Adipose tissue (tissue), 3 donors: ENCODE results near the gene APLF. TPM values are rescaled to one million over a fixed set of nuclear protein-coding genes. Genes with fewer than 3 reads are reported as not detected.
"Not testable (repeated sequence)": the region's sequence is repeated elsewhere in the genome, so short reads cannot be mapped to it uniquely, and the experiment has no call there.

Source experiments
- H3K27ac ChIP-seq: one replicate; pipeline ENCODE4 v1.5.1; 2013; ENCODE audit warnings: low read depth, low read length
- WGBS, 3 donors: extraction: QIAGEN DNeasy Blood & Tissue Kit; methylation state at CpG; one replicate each; pipeline ENCODE4 v1.1.7; 2013; 5-methylcytosine and 5-hydroxymethylcytosine counted together
- polyA plus RNA-seq, 3 donors: library from polyadenylated mRNA; stranded (reverse); fragments of 200-250 nt; gene quantifications; one replicate each; pipeline ENCODE4 v1.2.3, GENCODE V29; 2013
- donor health status: healthy with polysubstance abuse.
- donor health status: Bipolar disorder and iron deficiency.
- donor health status: healthy.

Gene APLF
- polyA plus RNA-seq, 3 donors, result 0.45 to 0.94 (median 0.67) TPM

- H3K27ac ChIP-seq, result no peak overlapping the region
- WGBS, 3 donors, result 29 to 51% (median 43%) methylated on average over 4 of the region's 4 CpGs
These were observed 31.1 kb upstream of the APLF start for GRCh38 chr2:68436270-68436669.

DNA sequence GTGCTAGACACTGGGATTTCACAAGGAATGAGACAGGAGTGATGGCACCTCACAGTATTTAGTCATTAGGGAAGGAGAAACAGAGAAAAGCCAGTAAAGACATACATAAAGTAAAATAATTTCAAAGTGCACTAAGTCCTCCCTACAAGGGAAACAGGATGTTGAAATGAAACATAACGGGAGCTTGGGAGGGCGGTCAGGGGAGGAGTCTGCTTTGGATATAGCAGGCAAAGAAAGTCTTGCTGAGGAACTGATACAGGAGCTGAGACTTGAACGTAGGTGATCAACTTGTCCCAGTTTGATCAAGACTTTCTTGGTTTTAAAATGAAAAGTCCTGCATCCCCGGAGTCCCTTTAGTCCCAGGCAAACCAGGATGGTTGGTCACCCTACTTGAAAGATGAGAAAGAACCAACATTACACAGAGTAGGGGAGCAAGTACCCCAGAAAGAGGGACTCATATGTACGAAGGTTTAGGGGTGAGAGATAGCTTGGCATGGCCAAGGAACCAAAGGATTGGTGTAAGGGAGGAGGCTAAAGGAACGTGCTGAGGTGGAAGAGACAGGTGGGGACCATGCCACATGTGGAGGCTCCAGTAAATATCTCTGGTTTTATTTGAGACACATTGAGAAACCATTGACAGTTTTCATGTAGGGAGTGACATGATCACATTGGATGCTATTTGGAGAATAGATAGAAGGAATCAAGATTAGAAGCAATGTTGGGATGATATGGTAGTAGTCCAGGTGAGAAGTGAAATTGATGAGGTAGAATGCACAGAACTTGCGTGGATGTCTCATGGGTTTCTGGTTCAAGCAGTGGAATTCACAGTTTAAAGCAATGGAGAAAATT lies 28.7 kb upstream of the APLF start:
- H3K27ac ChIP-seq, result no peak overlapping the region
- 56 to 88% (median 64%) methylated on average over 7 of the region's 7 CpGs for WGBS, 3 donors

DNA sequence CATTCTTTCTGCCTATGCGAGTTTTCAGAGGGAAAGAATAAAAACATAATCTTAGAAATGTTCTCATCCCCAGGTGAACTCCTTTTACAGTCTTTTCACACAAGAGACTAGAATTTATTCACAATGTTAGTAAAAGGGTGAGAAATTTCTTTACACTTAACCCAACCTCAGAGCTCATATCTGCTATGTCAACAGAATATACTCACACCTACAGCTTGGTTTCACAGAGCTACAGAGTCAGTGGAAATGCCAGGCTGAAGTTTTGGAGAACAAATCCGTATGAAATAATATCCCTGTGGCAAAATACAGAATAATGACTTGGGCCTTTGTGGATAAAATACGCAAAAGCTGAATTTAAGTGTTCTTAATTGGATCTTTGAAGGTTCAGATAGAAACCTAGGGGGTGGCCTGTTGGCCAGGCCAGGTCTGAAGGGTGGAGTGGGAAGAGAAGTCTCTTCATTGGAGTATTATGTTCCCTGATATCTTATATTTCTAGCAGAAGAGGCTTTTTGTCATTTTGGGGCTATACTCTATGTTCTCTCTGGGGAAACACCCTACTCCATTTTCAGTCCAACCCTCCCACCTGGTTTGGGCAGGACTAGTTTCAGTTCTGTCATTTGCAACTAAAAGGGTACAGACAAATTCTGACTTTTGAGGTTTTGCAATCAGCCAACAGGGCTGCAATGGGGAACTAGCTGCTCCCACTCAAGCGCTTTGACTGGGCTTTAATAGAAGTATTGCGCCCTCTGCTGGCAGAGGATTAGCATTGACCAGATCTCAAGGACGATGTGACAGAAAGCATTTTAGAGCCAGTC lies 26.0 kb upstream of the APLF start:
- WGBS, 3 donors, result 36 to 41% (median 38%) methylated on average over 6 of the region's 6 CpGs
- H3K27ac ChIP-seq, result no peak overlapping the region

GRCh38 chr2:68441994-68442322 lies 25.4 kb upstream of the APLF start:
- 70 to 89% (median 86%) methylated on average over 2 of the region's 2 CpGs for WGBS, 3 donors
- H3K27ac ChIP-seq, result no peak overlapping the region

- 68 to 100% (median 88%) methylated on average over 1 to 3 of the region's 3 CpGs for WGBS, 3 donors
- H3K27ac ChIP-seq, result not testable (repeated sequence)
These were observed 21.0 kb upstream of the APLF start for GRCh38 chr2:68446425-68446824.

GRCh38 chr2:68447118-68447517 lies 20.3 kb upstream of the APLF start:
- 84 to 94% (median 93%) methylated on average over 16 of the region's 16 CpGs for WGBS, 3 donors
- no peak overlapping the region for H3K27ac ChIP-seq

DNA sequence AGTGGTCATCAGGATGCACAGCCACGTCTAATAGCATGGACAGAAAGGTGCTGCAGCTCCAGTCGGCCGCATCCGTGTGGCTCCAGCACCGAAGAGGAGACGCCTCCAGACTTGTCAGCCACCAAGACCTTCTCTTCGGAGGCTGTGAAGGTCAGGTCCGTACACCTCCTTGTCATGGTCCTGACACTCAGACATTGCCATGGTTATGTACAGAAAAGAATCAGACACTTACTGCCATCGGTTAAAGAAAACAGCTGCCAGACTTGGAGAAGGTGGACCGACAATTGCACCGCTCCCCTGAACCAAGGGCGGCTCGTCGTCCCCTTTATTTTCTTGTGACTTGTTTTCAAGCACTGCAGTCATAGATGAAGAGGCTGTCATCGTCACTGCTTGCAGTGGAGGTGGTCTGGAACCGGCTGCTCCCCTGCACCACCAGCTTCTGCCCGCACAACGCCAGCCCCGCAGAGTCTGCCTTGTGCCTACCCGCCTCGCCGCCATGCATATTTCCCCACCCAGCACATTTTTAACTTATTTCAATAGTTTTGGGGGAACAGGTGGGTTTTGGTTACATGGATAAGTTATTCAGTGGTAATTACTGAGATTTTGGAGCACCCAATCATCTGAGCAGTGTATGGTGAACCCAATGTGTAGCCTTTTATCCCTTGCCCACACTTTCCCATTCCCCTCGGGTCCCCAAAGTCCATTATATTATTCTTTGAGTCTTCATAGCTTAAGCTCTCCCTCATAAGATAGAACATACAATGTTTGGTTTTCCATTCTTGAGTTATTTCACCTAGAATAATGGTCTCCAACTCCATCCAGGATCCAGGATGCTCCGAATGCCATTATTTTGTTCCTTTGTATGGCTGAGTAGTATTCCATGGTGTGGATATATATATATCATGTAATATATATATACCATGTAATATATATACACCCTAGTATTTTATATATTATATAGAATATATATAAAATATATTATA lies 18.4 kb upstream of the APLF start:
- 90 to 97% (median 95%) methylated on average over 24 of the region's 24 CpGs for WGBS, 3 donors
- no peak overlapping the region for H3K27ac ChIP-seq

DNA sequence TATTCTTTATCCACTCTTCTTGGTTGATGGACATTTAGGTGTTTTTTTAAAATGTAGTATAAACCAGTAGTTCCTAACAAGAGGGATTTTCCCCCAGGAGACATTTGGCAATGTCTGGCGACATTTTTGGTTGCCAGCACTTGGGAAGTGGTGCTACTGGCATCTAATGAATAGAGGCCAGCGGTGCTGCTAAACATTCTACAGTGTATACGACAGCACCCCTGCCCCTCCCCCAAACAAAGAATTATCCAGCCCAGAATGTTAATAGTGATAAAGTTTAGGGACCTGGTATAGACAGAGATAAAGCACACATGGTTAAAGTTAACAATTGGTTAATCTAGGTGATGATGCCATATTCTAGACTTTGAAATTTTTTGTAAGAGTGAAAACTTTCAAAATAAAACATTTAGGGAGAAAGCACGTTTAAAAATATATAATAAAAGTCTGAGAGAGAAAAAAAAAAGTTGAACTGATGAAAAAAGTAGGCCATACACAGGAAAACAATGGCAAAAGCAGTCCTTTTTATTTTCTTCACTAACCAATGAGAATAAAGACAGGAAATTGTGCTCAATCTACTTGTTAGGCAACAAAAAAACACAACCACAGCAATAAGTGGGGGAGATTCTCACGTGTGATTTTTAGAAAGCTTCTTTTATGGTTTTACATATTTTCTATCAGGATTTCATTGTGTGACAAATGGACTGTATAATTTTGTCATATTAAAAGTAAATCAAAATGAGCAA lies 15.1 kb upstream of the APLF start:
- no peak overlapping the region for H3K27ac ChIP-seq
- 60 to 72% (median 64%) methylated on average over 5 of the region's 5 CpGs for WGBS, 3 donors

DNA sequence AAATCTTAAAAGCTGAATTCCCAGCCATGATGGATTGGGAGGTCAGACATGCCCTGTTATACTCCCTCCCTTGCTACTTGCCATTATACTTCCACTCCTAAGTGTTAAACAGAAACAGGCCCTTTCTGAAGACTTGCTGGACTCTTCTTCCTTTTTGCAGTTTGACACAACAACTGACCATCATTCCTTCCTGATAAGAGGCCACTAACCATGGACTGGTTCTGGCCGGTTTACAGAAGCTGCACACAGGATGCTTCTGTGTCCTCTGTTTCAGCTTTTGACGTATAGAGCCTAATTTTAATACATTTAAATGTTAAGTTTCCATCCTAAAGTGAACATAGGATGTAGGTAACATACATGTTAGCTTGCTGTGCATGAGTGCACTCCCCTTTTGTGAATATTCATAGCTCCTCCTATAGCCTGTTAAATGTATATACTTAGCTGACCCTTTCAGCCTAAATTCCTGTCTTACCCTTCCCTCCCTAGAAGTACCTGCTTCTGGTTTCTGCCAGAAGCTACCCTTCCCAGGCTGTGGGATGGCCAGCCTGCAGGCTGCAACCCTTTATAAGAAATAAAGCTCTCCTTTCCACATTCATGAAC lies 13.5 kb upstream of the APLF start:
- 65 to 82% (median 75%) methylated on average over 2 of the region's 2 CpGs for WGBS, 3 donors

DNA sequence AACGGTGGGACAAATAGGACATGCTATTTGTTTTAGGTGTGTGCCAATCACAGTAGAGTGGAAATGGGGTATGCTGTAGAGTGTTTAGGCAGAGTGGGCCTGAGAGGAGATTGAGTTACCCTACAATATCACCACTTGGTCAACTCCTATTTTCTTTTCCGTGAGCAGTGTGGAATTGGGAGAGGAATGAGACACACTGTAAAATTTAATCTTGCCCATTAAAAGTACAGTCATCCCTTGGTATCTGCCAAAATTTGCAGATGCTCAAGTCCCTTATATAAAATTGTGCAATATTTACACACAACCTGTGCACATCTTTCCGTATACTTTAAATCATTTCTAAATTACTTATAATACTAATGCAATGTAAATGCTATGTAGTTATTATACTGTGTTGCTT lies 12.7 kb upstream of the APLF start:
- H3K27ac ChIP-seq, result no peak overlapping the region
- 84 to 90% (median 87%) methylated on average over 3 of the region's 3 CpGs for WGBS, 3 donors

More for the DNA sequence above, 13.5 kb upstream of the APLF start:
- no peak overlapping the region for H3K27ac ChIP-seq

DNA sequence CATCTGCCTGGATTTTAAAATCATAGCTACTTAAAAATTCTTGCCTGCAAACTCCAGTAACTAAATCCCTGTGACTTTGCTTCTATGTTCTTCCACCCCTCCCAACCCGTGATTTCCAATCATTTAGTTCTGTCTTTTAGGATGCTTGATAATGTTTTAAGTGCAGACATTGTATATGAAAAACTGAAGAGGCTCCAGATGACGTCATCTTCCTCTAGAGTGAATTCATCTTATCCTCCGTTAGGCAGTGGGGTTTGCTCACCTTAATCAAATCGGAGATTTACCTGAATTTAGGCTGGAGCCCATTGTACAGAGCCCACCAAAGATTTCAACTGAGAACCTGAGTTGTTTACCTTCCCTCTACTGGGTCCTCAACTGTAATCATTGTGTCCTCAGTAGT lies 11.2 kb upstream of the APLF start:
- 83 to 88% (median 83%) methylated on average over 4 of the region's 4 CpGs for WGBS, 3 donors
- peak overlapping the region; percentile 14 for H3K27ac ChIP-seq

DNA sequence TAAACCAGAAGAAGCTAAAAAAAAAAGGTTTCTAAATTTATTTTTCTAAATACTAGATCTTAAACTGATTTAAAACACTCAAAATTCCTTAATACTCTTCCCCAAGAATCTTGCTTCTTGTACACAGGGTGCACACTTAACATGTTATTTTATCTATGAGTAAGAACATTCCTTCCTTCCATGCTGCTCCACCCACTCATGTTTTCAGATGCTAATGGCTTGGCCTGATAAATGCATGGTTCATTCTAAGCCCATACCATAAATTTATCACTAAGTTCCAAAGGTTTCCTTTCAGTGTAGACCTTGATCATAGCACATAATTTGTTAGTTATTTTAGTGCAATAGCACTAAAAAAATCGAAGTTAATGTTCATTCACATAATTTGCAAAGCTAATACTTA lies 8.4 kb upstream of the APLF start:
- 35 to 64% (median 60%) methylated on average over 1 of the region's 1 CpG for WGBS, 3 donors
- H3K27ac ChIP-seq, result no peak overlapping the region

- no peak overlapping the region for H3K27ac ChIP-seq
- WGBS, 3 donors, result 0 to 5% (median 0%) methylated on average over 1 of the region's 1 CpG
These were observed 4.0 kb upstream of the APLF start for GRCh38 chr2:68463287-68463877.

- H3K27ac ChIP-seq, result no peak overlapping the region
- WGBS, 3 donors, result 91 to 94% (median 94%) methylated on average over 5 of the region's 5 CpGs
These were observed 2.7 kb upstream of the APLF start for GRCh38 chr2:68464651-68465050.

DNA sequence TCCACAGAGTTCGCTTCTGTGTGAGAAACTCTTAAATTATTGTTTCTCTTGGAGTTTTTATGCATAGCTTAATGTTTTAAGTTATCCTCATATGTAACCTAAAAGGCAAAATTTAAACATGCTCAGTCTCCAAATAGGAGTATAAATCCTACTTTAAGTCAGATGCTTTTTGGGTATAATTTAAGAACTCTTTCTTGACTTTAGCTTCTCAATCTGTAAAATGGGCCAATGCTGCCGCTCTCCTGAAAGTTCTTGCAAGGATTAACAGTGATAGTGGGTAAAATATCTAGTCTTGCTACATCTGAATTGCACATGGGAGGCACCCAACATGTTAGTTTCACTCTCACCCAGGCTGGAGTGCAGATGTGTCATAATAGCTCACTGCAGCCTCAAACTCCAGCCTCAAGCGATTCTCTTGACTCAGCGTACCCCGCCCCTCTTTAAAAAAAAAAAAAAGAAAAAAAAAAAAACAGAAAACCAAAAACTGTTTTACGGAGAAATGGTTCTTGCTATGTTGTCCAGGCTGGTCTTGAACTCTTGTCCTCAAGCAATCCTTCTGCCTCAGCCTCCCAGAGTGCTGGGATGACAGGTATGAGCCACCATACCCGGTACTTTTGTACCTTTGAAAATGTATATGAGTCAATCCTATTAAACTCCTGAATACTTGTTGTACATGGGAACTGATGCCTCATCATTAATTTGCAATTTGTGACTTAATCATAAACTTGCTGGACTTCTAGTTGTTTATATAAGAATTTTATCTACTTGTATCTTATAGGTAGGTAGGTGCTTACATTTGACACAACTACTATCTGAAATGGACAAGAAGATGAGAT lies 2.1 kb upstream of the APLF start:
- 86 to 92% (median 88%) methylated on average over 7 of the region's 7 CpGs for WGBS, 3 donors
- no peak overlapping the region for H3K27ac ChIP-seq

DNA sequence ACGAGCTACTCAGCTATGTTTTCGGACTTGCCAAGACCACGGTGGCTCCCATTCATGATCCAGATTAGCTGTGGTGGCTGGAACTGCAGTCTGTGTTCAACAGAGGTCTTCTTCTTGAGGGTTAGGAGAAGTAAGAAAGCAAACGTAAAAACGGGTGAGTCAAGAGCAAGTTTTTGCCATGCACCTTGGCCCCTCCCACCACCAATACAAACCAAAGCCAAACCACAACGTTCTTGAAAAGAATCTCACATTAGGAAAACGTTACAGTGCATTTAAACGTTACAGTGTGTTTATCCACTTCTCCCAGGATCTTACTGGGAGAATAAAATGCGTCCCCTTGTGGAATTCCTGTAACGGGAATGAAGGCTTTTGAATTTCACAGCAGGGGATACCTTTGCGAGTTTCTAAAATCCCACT lies 1.0 kb upstream of the APLF start:
- no peak overlapping the region for H3K27ac ChIP-seq
- 6 to 7% (median 6%) methylated on average over 11 of the region's 11 CpGs for WGBS, 3 donors

GRCh38 chr2:68466778-68467076 lies 658 bp upstream of the APLF start:
- no peak overlapping the region for H3K27ac ChIP-seq
- WGBS, 3 donors, result 0 to 1% (median 1%) methylated on average over 18 of the region's 18 CpGs
